ENCODE data around the gene LRRTM2.
"Not testable (repeated sequence)": the region's sequence is repeated elsewhere in the genome, so short reads cannot be mapped to it uniquely, and the experiment has no call there.

LRRTM2 gene

GRCh38 chr5:138874771-138875551, at the start of gene LRRTM2:
Gene LRRTM2, minus strand, starts transcription at chr5:138875335. Its CDS starts 424 bp downstream, at chr5:138874911.
- no peak for DNase-seq (ENCODE audit: low read depth in 1 of 2, low spot score in 1 of 2)
- in situ Hi-C loops (cut with HindIII; ENCODE audit: low pct_unique_long_range_greater_than_20kb, low sequenced_read_pairs) = no loop called here
- TF ChIP-seq JUND (IDR thresholded peaks at IDR 0.05; ENCODE audit: low read depth) = no peak

GRCh38 chr5:138922494-138922893, 47.4 kb upstream of the LRRTM2 start:
- no peak for TF ChIP-seq JUND (IDR thresholded peaks at IDR 0.05; ENCODE audit: low read depth)
- in situ Hi-C loops (cut with HindIII; ENCODE audit: low pct_unique_long_range_greater_than_20kb, low sequenced_read_pairs) = no loop called here
- no peak for DNase-seq (ENCODE audit: low read depth in 1 of 2, low spot score in 1 of 2)

GRCh38 chr5:138921362-138921761, 46.2 kb upstream of the LRRTM2 start:
- in situ Hi-C loops (cut with HindIII; ENCODE audit: low pct_unique_long_range_greater_than_20kb, low sequenced_read_pairs); DNase-seq (ENCODE audit: low read depth in 1 of 2, low spot score in 1 of 2): not testable (repeated sequence)

- in situ Hi-C loops (cut with HindIII; ENCODE audit: low pct_unique_long_range_greater_than_20kb, low sequenced_read_pairs) = no loop called here
- TF ChIP-seq JUND (IDR thresholded peaks at IDR 0.05; ENCODE audit: low read depth) = no peak
- DNase-seq (ENCODE audit: low read depth in 1 of 2, low spot score in 1 of 2) = no peak
Measured at GRCh38 chr5:138920181-138920580, 45.0 kb upstream of the LRRTM2 start.

GRCh38 chr5:138918686-138919085, 43.6 kb upstream of the LRRTM2 start:
- no peak for TF ChIP-seq JUND (IDR thresholded peaks at IDR 0.05; ENCODE audit: low read depth)
- in situ Hi-C loops (cut with HindIII; ENCODE audit: low pct_unique_long_range_greater_than_20kb, low sequenced_read_pairs) = no loop called here
- no peak for DNase-seq (ENCODE audit: low read depth in 1 of 2, low spot score in 1 of 2)

GRCh38 chr5:138914338-138914737, 39.2 kb upstream of the LRRTM2 start:
- in situ Hi-C loops (cut with HindIII; ENCODE audit: low pct_unique_long_range_greater_than_20kb, low sequenced_read_pairs) = no loop called here
- no peak for TF ChIP-seq JUND (IDR thresholded peaks at IDR 0.05; ENCODE audit: low read depth)
- no peak for DNase-seq (ENCODE audit: low read depth in 1 of 2, low spot score in 1 of 2)

- no peak for DNase-seq (ENCODE audit: low read depth in 1 of 2, low spot score in 1 of 2)
- in situ Hi-C loops (cut with HindIII; ENCODE audit: low pct_unique_long_range_greater_than_20kb, low sequenced_read_pairs) = no loop called here
- no peak for TF ChIP-seq JUND (IDR thresholded peaks at IDR 0.05; ENCODE audit: low read depth)
Measured at GRCh38 chr5:138913773-138914172, 38.6 kb upstream of the LRRTM2 start.

GRCh38 chr5:138912093-138912492, 37.0 kb upstream of the LRRTM2 start:
- no peak for DNase-seq (ENCODE audit: low read depth in 1 of 2, low spot score in 1 of 2)
- no peak for TF ChIP-seq JUND (IDR thresholded peaks at IDR 0.05; ENCODE audit: low read depth)
- in situ Hi-C loops (cut with HindIII; ENCODE audit: low pct_unique_long_range_greater_than_20kb, low sequenced_read_pairs) = no loop called here

- no peak for TF ChIP-seq JUND (IDR thresholded peaks at IDR 0.05; ENCODE audit: low read depth)
- no peak for DNase-seq (ENCODE audit: low read depth in 1 of 2, low spot score in 1 of 2)
- in situ Hi-C loops (cut with HindIII; ENCODE audit: low pct_unique_long_range_greater_than_20kb, low sequenced_read_pairs) = no loop called here
Measured at GRCh38 chr5:138911441-138911840, 36.3 kb upstream of the LRRTM2 start.

GRCh38 chr5:138910546-138911185, 35.5 kb upstream of the LRRTM2 start:
- in situ Hi-C loops (cut with HindIII; ENCODE audit: low pct_unique_long_range_greater_than_20kb, low sequenced_read_pairs) = no loop called here
- no peak for TF ChIP-seq JUND (IDR thresholded peaks at IDR 0.05; ENCODE audit: low read depth)
- no peak for DNase-seq (ENCODE audit: low read depth in 1 of 2, low spot score in 1 of 2)

GRCh38 chr5:138909734-138910133, 34.6 kb upstream of the LRRTM2 start:
- no peak for DNase-seq (ENCODE audit: low read depth in 1 of 2, low spot score in 1 of 2)
- TF ChIP-seq JUND (IDR thresholded peaks at IDR 0.05; ENCODE audit: low read depth) = no peak
- in situ Hi-C loops (cut with HindIII; ENCODE audit: low pct_unique_long_range_greater_than_20kb, low sequenced_read_pairs) = no loop called here

GRCh38 chr5:138905541-138905940, 30.4 kb upstream of the LRRTM2 start:
- in situ Hi-C loops (cut with HindIII; ENCODE audit: low pct_unique_long_range_greater_than_20kb, low sequenced_read_pairs) = no loop called here
- TF ChIP-seq JUND (IDR thresholded peaks at IDR 0.05; ENCODE audit: low read depth) = no peak
- no peak for DNase-seq (ENCODE audit: low read depth in 1 of 2, low spot score in 1 of 2)

- no peak for DNase-seq (ENCODE audit: low read depth in 1 of 2, low spot score in 1 of 2)
- in situ Hi-C loops (cut with HindIII; ENCODE audit: low pct_unique_long_range_greater_than_20kb, low sequenced_read_pairs) = no loop called here
- no peak for TF ChIP-seq JUND (IDR thresholded peaks at IDR 0.05; ENCODE audit: low read depth)
Measured at GRCh38 chr5:138903130-138903775, 28.1 kb upstream of the LRRTM2 start.
